B cell (primary cell): ENCODE data around the gene NLRP13. TPM values are rescaled to one million over a fixed set of nuclear protein-coding genes. Genes with fewer than 3 reads are reported as not detected.

Experiments used
- ATAC-seq: fragments of 200-7000 bp; cut with Tn5 transposase; one replicate; pipeline ENCODE4 v1.10.0; 2021; ENCODE audit warnings: low read depth, mild to moderate bottlenecking, moderate number of reproducible peaks, moderate library complexity
- CTCF ChIA-PET: fragments of 350-600 bp; sonication (Branson Sonifier 250); formaldehyde crosslinking; loops from one replicate; lab custom pipeline; 2021; ENCODE audit warnings: antibody characterized with exemption, inconsistent platforms; lab: Charles Lee
- POLR2A ChIA-PET: fragments of 350-600 bp; sonication (Branson Sonifier 250); formaldehyde crosslinking; loops from one replicate; lab custom pipeline; 2021; ENCODE audit warnings: antibody characterized with exemption; lab: Charles Lee
- DNase-seq: peaks from one replicate; pipeline ENCODE4 v3.0.0; 2013
- H2AFZ ChIP-seq: 2 replicates; pipeline ENCODE4 v1.6.1; 2012; ENCODE audit warnings: mild to moderate bottlenecking, low read depth, low read length; ENCODE audit not compliant: insufficient read depth, poor library complexity, severe bottlenecking
- H3K27ac ChIP-seq, 2 donors: 1 replicate in 1 of 2; 2 replicates in 1 of 2; pipeline ENCODE4 v1.5.1; 2012 to 2013; ENCODE audit warnings: low read length in 2 of 2, mild to moderate bottlenecking in 2 of 2, moderate library complexity in 1 of 2
- H3K27me3 ChIP-seq, 4 experiments: fragments of 200-600 bp in 1 of 4; sonication (generic) in 1 of 4; replicated peaks in 1 of 4; 1 replicate in 2 of 4; 2 replicates in 2 of 4; pipeline versions ENCODE4 v1.6.1 to v1.7.0; 2013 to 2016; ENCODE audit warnings: low read length in 3 of 4, mild to moderate bottlenecking in 2 of 4, mixed read lengths in 1 of 4, moderate library complexity in 1 of 4; ENCODE audit not compliant: insufficient read depth in 4 of 4, control insufficient read depth in 3 of 4; ENCODE audit errors: control extremely low read depth in 1 of 4
- H3K36me3 ChIP-seq, 2 experiments: replicated peaks in 1 of 2; 1 replicate in 1 of 2; 2 replicates in 1 of 2; pipeline versions ENCODE4 v1.6.1 to v1.7.1; 2013; ENCODE audit warnings: low read length in 1 of 2; ENCODE audit not compliant: insufficient read depth in 2 of 2, control insufficient read depth in 1 of 2; ENCODE audit errors: control extremely low read depth in 1 of 2, extremely low read depth in 1 of 2
- H3K4me1 ChIP-seq, 2 donors: fragments of 200-600 bp in 1 of 2; sonication (generic) in 1 of 2; 1 replicate in 1 of 2; 2 replicates in 1 of 2; pipeline versions ENCODE4 v1.5.1 to v1.6.1; 2013 to 2017; ENCODE audit warnings: low read length in 2 of 2; ENCODE audit not compliant: control insufficient read depth in 2 of 2, insufficient read depth in 2 of 2
- H3K4me2 ChIP-seq: replicated peaks from 2 replicates; pipeline ENCODE3; 2012; ENCODE audit warnings: mild to moderate bottlenecking, low read depth, low read length; ENCODE audit not compliant: poor library complexity, severe bottlenecking
- H3K4me3 ChIP-seq, 5 experiments: fragments of 200-600 bp in 1 of 5; sonication (generic) in 1 of 5; 1 replicate in 3 of 5; 2 replicates in 2 of 5; pipeline versions ENCODE4 v1.5.1 to v1.7.0; 2011 to 2016; ENCODE audit warnings: low read length in 4 of 5, mild to moderate bottlenecking in 4 of 5, low read depth in 2 of 5, control low read depth in 1 of 5, moderate library complexity in 1 of 5; ENCODE audit not compliant: insufficient read depth in 1 of 5; ENCODE audit errors: control extremely low read depth in 1 of 5, extremely low read depth in 1 of 5
- H3K79me2 ChIP-seq: fragments of 200-600 bp; sonication (generic); one replicate; pipeline ENCODE4 v1.6.0; 2016; ENCODE audit warnings: low read length; ENCODE audit not compliant: control insufficient read depth, insufficient read depth
- H3K9ac ChIP-seq: fragments of 200-600 bp; sonication (generic); 2 replicates; pipeline ENCODE4 v1.6.1; 2017; ENCODE audit warnings: mild to moderate bottlenecking, low read length, moderate library complexity
- H3K9me3 ChIP-seq, 3 donors: one replicate each; pipeline versions ENCODE4 v1.6.1 to v1.7.1; 2013; ENCODE audit warnings: low read length in 2 of 3; ENCODE audit not compliant: control insufficient read depth in 2 of 3, insufficient read depth in 1 of 3; ENCODE audit errors: control extremely low read depth in 1 of 3
- H4K20me1 ChIP-seq: 2 replicates; pipeline ENCODE4 v1.6.0; 2012; ENCODE audit warnings: mild to moderate bottlenecking, low read length; ENCODE audit not compliant: insufficient read depth, control insufficient read depth, poor library complexity, severe bottlenecking
- H3K27ac Mint-ChIP-seq: one replicate; pipeline ENCODE4 v1.8.0; 2021; ENCODE audit warnings: mixed read lengths
- H3K27me3 Mint-ChIP-seq: one replicate; pipeline ENCODE4 v1.8.0; 2021; ENCODE audit warnings: mixed read lengths
- H3K4me1 Mint-ChIP-seq: one replicate; pipeline ENCODE4 v1.8.0; 2021; ENCODE audit warnings: mixed read lengths
- H3K4me3 Mint-ChIP-seq: one replicate; pipeline ENCODE4 v1.8.0; 2021; ENCODE audit warnings: mixed read lengths
- H3K9me3 Mint-ChIP-seq: one replicate; pipeline ENCODE4 v1.8.0; 2022; ENCODE audit warnings: mixed read lengths; ENCODE audit not compliant: insufficient read depth
- EZH2 ChIP-seq: IDR thresholded peaks from 2 replicates; pipeline ENCODE4 v1.6.1; 2012; ENCODE audit warnings: borderline replicate concordance, low read depth, mild to moderate bottlenecking, moderate library complexity, low read length; ENCODE audit not compliant: insufficient read depth, poor library complexity, severe bottlenecking
- WGBS: methylation state at CpG from one replicate; pipeline ENCODE4 v1.1.5; 2013; ENCODE audit warnings: missing lambda C conversion rate; ENCODE audit not compliant: insufficient coverage; 5-methylcytosine and 5-hydroxymethylcytosine counted together
- intact Hi-C: fragments of 100-400 bp; cut with micrococcal nuclease; formaldehyde crosslinking; loops from one replicate; pipeline ENCODE4 v1.10.0; 2022
- polyA plus RNA-seq: library from polyadenylated mRNA; depleted of rRNA; stranded (reverse); fragments of >200 nt; gene quantifications from 2 replicates; pipeline ENCODE4 v1.2.3, GENCODE V29; 2012
- total RNA-seq, 2 donors: library from RNA; stranded (reverse); fragments of 120-200 nt in 1 of 2; gene quantifications; 1 replicate in 1 of 2; 2 replicates in 1 of 2; pipeline versions ENCODE4 v1.2.3 to v1.2.4, GENCODE V29; 2013 to 2022
- TF ChIP-seq, protein P1 (sequence below): fragments of 200-600 bp; IDR thresholded peaks from one replicate; pipeline ENCODE4 v1.8.0; 2022; ENCODE audit warnings: antibody characterized with exemption, mild to moderate bottlenecking

NLRP13 gene
- total and polyA plus RNA-seq, 2 donors (not counting 1 experiment from before 2014, with no cell fraction given): not detected

DNA sequence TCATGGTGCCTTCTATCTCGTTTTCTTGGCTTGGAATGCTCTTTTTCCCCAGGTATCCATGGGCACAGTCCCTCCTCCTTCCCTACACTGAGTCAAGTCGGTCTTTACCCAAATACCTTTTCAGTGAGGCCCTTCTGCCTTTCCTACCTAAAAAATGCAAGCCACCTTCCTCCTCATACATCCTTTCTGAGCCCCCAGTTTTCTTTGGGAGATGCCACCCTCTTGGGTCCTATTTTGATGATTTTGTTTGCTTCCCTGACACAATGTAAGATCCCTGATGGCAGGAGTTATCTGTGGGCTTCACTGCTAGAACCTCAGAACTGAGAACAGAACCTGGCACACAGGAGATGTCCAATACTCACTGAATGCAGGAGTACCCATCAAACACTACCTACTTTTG, 22.3 kb downstream of the NLRP13 start:
- H3K36me3 ChIP-seq: no peaks in the 10 kb centered on the region

DNA sequence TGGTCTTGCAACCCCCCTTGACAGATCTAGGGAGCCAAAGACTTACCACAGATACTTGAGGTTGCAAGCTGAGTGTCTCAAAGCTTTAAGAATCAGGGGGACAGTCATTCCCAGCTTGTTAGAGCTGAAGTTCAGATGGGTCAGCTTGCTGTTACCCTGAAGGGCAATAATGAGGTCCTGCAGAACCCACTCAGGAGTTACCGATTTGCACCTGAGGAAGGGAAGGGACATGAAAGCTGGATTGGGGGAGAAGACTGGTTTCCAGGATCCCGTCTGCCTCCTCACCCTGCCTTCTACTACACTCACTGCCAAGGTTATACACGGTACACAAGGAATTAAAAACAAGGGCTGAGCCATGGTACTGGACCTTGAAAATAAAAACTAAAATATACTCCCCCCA, 24.4 kb downstream of the NLRP13 start:
- intact Hi-C loops: no loop called here
- ATAC-seq (no peak), DNase-seq (no peak)
- H3K9me3 Mint-ChIP-seq: peaks cover 3% of the 10 kb centered on the region
- POLR2A ChIA-PET: no interaction called here
- Histone ChIP-seq H3K79me2 (no peaks in the 10 kb centered on the region), H3K27ac (no peak overlapping the region), H3K36me3 (no peaks in the 10 kb centered on the region), H3K9ac (no peak overlapping the region), H3K27me3 (peaks cover 0 to 5% (median 0%) of the 10 kb centered on the region in 4 experiments), H3K9me3 (peaks cover 0 to 5% (median 0%) of the 10 kb centered on the region in 3 donors), H4K20me1 (no peaks in the 10 kb centered on the region), H2AFZ (no peak overlapping the region), H3K4me3 (no peak overlapping the region), H3K4me1 (no peaks in the 10 kb centered on the region), H3K4me2 (no peak overlapping the region)
- H3K27me3 Mint-ChIP-seq: peaks cover 18% of the 10 kb centered on the region
- H3K4me1 Mint-ChIP-seq: no peaks in the 10 kb centered on the region
- WGBS: 100% methylated on average over 1 of the region's 3 CpGs
- TF ChIP-seq, protein P1, sequence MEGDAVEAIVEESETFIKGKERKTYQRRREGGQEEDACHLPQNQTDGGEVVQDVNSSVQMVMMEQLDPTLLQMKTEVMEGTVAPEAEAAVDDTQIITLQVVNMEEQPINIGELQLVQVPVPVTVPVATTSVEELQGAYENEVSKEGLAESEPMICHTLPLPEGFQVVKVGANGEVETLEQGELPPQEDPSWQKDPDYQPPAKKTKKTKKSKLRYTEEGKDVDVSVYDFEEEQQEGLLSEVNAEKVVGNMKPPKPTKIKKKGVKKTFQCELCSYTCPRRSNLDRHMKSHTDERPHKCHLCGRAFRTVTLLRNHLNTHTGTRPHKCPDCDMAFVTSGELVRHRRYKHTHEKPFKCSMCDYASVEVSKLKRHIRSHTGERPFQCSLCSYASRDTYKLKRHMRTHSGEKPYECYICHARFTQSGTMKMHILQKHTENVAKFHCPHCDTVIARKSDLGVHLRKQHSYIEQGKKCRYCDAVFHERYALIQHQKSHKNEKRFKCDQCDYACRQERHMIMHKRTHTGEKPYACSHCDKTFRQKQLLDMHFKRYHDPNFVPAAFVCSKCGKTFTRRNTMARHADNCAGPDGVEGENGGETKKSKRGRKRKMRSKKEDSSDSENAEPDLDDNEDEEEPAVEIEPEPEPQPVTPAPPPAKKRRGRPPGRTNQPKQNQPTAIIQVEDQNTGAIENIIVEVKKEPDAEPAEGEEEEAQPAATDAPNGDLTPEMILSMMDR: no peak
- TF ChIP-seq EZH2: no peak
- CTCF ChIA-PET: no interaction called here
- no peak overlapping the region for H3K27ac Mint-ChIP-seq
- no peak overlapping the region for H3K4me3 Mint-ChIP-seq

More for the DNA sequence above, 22.3 kb downstream of the NLRP13 start:
- intact Hi-C loops: no loop called here
- no peaks in the 10 kb centered on the region for H3K4me1 Mint-ChIP-seq
- TF ChIP-seq, protein P1: no peak
- no peak for TF ChIP-seq EZH2
- Histone ChIP-seq H3K9me3 (peaks cover 0 to 11% (median 0%) of the 10 kb centered on the region in 3 donors), H3K4me2 (no peak overlapping the region), H3K4me3 (no peak overlapping the region), H2AFZ (no peak overlapping the region), H4K20me1 (no peaks in the 10 kb centered on the region), H3K79me2 (no peaks in the 10 kb centered on the region), H3K27ac (no peak overlapping the region), H3K27me3 (peaks cover 0 to 5% (median 0%) of the 10 kb centered on the region in 4 experiments), H3K4me1 (no peaks in the 10 kb centered on the region), H3K9ac (no peak overlapping the region)
- ATAC-seq: no peak
- POLR2A ChIA-PET: no interaction called here
- CTCF ChIA-PET: no interaction called here
- no peak overlapping the region for H3K4me3 Mint-ChIP-seq
- 33% methylated on average over 2 of the region's 2 CpGs for WGBS
- peaks cover 20% of the 10 kb centered on the region for H3K27me3 Mint-ChIP-seq
- H3K27ac Mint-ChIP-seq: no peak overlapping the region
- peaks cover 3% of the 10 kb centered on the region for H3K9me3 Mint-ChIP-seq
- no peak for DNase-seq
